ENCODE measurements around the gene NFKBIB. TPM values are rescaled to one million over a fixed set of nuclear protein-coding genes. Genes with fewer than 3 reads are reported as not detected.
A peak's percentile ranks its signal among the peaks of the same experiment; 100 is the strongest.

NFKBIB gene
- total RNA-seq, 2 experiments from 2014 or later: 29.3 to 30.1 TPM

DNA sequence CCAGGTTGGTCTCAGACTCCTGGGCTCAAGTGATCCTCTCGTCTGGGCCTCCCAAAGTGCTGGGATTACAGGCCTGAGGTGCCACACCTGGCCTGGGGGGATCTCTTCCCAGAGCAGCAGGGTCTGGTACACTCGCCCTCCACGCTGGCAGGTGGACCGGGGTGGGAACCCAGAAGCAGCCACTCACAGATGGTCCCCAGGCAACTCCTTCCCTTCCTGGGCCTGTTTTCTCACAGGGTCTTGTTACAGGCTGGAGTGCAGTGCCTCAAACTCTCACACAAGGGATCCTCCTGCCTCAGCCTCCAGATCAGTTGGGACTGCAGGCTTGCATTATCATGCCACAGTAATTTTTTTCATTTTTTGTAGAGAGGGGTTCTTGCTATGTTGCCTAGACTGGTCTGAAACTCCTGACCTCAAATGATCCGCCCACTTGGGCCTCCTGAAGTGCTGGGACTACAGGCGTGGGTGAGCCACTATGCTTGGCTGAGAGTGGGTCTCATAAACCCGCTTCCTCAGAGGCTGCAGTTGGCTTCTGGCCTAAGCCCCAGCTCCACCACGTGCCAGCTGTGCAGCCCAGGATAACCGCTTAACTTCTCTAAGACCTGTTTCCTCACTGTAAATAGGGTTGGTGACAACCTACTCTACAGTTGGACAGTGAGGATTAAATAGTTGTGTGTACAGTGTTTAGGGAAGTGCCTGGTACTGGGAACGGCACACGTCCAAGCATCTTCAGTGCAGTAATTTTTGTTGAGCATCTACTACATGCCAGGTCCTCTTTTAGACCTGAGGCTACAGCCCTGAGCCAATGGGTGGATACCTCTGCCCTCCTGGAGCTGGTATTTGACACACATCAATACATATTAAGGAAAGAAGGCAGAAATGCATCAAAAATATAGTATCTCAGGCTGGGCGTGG is 13.1 kb downstream of the NFKBIB start:
- H3K36me3 ChIP-seq (ENCODE audit: insufficient read depth, low read length): peaks cover 12% of the 10 kb centered on the region
- TF ChIP-seq, protein P1, sequence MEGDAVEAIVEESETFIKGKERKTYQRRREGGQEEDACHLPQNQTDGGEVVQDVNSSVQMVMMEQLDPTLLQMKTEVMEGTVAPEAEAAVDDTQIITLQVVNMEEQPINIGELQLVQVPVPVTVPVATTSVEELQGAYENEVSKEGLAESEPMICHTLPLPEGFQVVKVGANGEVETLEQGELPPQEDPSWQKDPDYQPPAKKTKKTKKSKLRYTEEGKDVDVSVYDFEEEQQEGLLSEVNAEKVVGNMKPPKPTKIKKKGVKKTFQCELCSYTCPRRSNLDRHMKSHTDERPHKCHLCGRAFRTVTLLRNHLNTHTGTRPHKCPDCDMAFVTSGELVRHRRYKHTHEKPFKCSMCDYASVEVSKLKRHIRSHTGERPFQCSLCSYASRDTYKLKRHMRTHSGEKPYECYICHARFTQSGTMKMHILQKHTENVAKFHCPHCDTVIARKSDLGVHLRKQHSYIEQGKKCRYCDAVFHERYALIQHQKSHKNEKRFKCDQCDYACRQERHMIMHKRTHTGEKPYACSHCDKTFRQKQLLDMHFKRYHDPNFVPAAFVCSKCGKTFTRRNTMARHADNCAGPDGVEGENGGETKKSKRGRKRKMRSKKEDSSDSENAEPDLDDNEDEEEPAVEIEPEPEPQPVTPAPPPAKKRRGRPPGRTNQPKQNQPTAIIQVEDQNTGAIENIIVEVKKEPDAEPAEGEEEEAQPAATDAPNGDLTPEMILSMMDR (IDR thresholded peaks at IDR 0.05): no peak
- H3K27ac Mint-ChIP-seq: no peak overlapping the region
- no peak for DNase-seq
- intact Hi-C loops (cut with DNase I, micrococcal nuclease): no loop called here
- no peaks in the 10 kb centered on the region for H3K27me3 ChIP-seq (ENCODE audit: control insufficient read depth in 1 of 2, insufficient read depth in 2 of 2, low read length in 2 of 2)
- H3K4me1 Mint-ChIP-seq (ENCODE audit: low read depth): peaks cover 7% of the 10 kb centered on the region
- H3K36me3 Mint-ChIP-seq (ENCODE audit: low read depth): peaks cover 6% of the 10 kb centered on the region
- H3K4me3 Mint-ChIP-seq: no peak overlapping the region
- H3K9me3 Mint-ChIP-seq: no peaks in the 10 kb centered on the region
- ChIA-PET POLR2A (no interaction called here), CTCF (interaction anchor here (0.6 kb wide), 1 partner anchor 504 kb away, joined by 3 read pairs; no protein-coding TSS in a partner anchor)
- H3K27ac ChIP-seq (ENCODE audit: low read depth in 1 of 2, low read length in 2 of 2): no peak overlapping the region
- peaks cover 11% of the 10 kb centered on the region for H3K4me1 ChIP-seq (ENCODE audit: insufficient read depth, low read length)
- no peak overlapping the region for H3K4me3 ChIP-seq (ENCODE audit: low read length)
- ATAC-seq (ENCODE audit: poor library complexity): no peak
- H3K27me3 Mint-ChIP-seq: no peaks in the 10 kb centered on the region
- no peaks in the 10 kb centered on the region for H3K9me3 ChIP-seq (ENCODE audit: control insufficient read depth in 1 of 2, insufficient read depth in 1 of 2, low read length in 2 of 2)

DNA sequence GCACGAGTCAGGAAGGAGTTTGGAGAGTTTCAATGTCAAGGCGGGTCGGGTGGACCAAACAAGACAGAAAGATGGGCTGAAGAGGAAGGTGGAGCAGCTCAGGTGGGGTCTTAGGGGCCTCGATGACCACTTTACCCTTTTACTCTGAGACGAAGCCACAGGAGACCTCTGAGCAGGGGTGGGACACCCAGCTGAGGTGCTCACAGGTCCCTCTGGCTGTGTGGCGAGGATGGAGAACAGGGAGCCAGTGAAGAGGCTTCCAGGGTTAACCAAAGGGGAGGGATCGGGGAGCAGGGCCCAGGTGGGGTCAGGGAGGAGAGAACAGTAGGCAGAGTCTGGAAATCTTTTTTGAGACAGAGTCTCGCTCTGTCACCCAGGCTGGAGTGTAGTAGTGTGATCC is 14.2 kb downstream of the NFKBIB start:
- POLR2A ChIA-PET: no interaction called here
- no peak for ATAC-seq (ENCODE audit: poor library complexity)

GRCh38 chr19:38915329-38916321 is 15.9 kb downstream of the NFKBIB start:
- ChIA-PET CTCF (no interaction called here), POLR2A (no interaction called here)
- Mint-ChIP-seq H3K4me1 (ENCODE audit: low read depth) (no peaks in the 10 kb centered on the region), H3K36me3 (ENCODE audit: low read depth) (no peaks in the 10 kb centered on the region), H3K27me3 (no peaks in the 10 kb centered on the region), H3K9me3 (no peaks in the 10 kb centered on the region), H3K27ac (no peak overlapping the region), H3K4me3 (no peak overlapping the region)
- Histone ChIP-seq H3K27me3 (ENCODE audit: control insufficient read depth in 1 of 2, insufficient read depth in 2 of 2, low read length in 2 of 2) (no peaks in the 10 kb centered on the region), H3K4me3 (ENCODE audit: low read length) (no peak overlapping the region), H3K9me3 (ENCODE audit: control insufficient read depth in 1 of 2, insufficient read depth in 1 of 2, low read length in 2 of 2) (no peaks in the 10 kb centered on the region), H3K4me1 (ENCODE audit: insufficient read depth, low read length) (peaks cover 3% of the 10 kb centered on the region), H3K36me3 (ENCODE audit: insufficient read depth, low read length) (peaks cover 6% of the 10 kb centered on the region), H3K27ac (ENCODE audit: low read depth in 1 of 2, low read length in 2 of 2) (no peak overlapping the region)
- DNase-seq (peak in 1 of 14 experiments; percentile 14), ATAC-seq (ENCODE audit: poor library complexity) (no peak)
- TF ChIP-seq, protein P1 (IDR thresholded peaks at IDR 0.05): no peak
- intact Hi-C loops (cut with DNase I, micrococcal nuclease): no loop called here

More for the DNA sequence above, 14.2 kb downstream of the NFKBIB start:
- no peak overlapping the region for H3K4me3 Mint-ChIP-seq
- TF ChIP-seq, protein P1 (IDR thresholded peaks at IDR 0.05): no peak
- H3K4me3 ChIP-seq (ENCODE audit: low read length): no peak overlapping the region
- H3K4me1 Mint-ChIP-seq (ENCODE audit: low read depth): peaks cover under 1% of the 10 kb centered on the region
- peaks cover 6% of the 10 kb centered on the region for H3K36me3 ChIP-seq (ENCODE audit: insufficient read depth, low read length)
- no peak overlapping the region for H3K27ac ChIP-seq (ENCODE audit: low read depth in 1 of 2, low read length in 2 of 2)
- H3K36me3 Mint-ChIP-seq (ENCODE audit: low read depth): no peaks in the 10 kb centered on the region
- no peaks in the 10 kb centered on the region for H3K27me3 Mint-ChIP-seq
- no peaks in the 10 kb centered on the region for H3K9me3 ChIP-seq (ENCODE audit: control insufficient read depth in 1 of 2, insufficient read depth in 1 of 2, low read length in 2 of 2)
- CTCF ChIA-PET: interaction anchor here (0.6 kb wide), 1 partner anchor 603 kb away, joined by 3 read pairs; no protein-coding TSS in a partner anchor
- H3K4me1 ChIP-seq (ENCODE audit: insufficient read depth, low read length): peaks cover 6% of the 10 kb centered on the region
- no peaks in the 10 kb centered on the region for H3K27me3 ChIP-seq (ENCODE audit: control insufficient read depth in 1 of 2, insufficient read depth in 2 of 2, low read length in 2 of 2)
- no peaks in the 10 kb centered on the region for H3K9me3 Mint-ChIP-seq
- no peak for DNase-seq
- H3K27ac Mint-ChIP-seq: no peak overlapping the region
- intact Hi-C loops (cut with DNase I, micrococcal nuclease): no loop called here

Data from CD4-positive, alpha-beta T cell (primary cell).